GM12878 (cell line): ENCODE measurements around the gene ZNF33B. TPM values are rescaled to one million over a fixed set of nuclear protein-coding genes. Genes with fewer than 3 reads are reported as not detected.

ENCODE experiments used
- ATAC-seq: fragments of 200-7000 bp; cut with Tn5 transposase; 3 replicates; pipeline ENCODE4 v1.9.1; 2020; ENCODE audit warnings: mild to moderate bottlenecking, moderate library complexity
- BruUV-seq: library from RNA; stranded (reverse); fragments of 400-500 nt; replicated peaks from 2 replicates; lab custom pipeline; 2021; lab: Mats Ljungman, UMichigan
- CTCF ChIA-PET: fragments of 300-600 bp; sonication (Branson Sonifier 250); formaldehyde crosslinking; extraction: SDS; loops from one replicate; lab custom pipeline; 2021; ENCODE audit warnings: inconsistent platforms; lab: Yijun Ruan, JAX
- POLR2A ChIA-PET: fragments of 350-600 bp; formaldehyde crosslinking; extraction: SDS; loops from one replicate; lab custom pipeline; 2021; ENCODE audit warnings: inconsistent platforms; lab: Charles Lee
- RAD21 ChIA-PET: fragments of 300-600 bp; sonication (Branson Sonifier 250); formaldehyde crosslinking; loops from one replicate; lab custom pipeline; 2023; ENCODE audit warnings: antibody characterized with exemption; ENCODE audit not compliant: unreplicated experiment; lab: Charles Lee
- SMC1A ChIA-PET: fragments of 300-600 bp; sonication (Branson Sonifier 250); formaldehyde crosslinking; loops from one replicate; lab custom pipeline; 2023; ENCODE audit not compliant: unreplicated experiment, uncharacterized antibody; lab: Charles Lee
- DNase-seq: peaks from one replicate; pipeline ENCODE4 v3.0.0-alpha.2; 2011; ENCODE audit warnings: low read depth, low spot score
- FAIRE-seq: peaks from 3 replicates; lab custom pipeline; 2011; peaks lifted over from hg19 to GRCh38; lab: Jason Lieb, UNC
- H2AFZ ChIP-seq: 2 replicates; pipeline ENCODE4 v1.6.0; 2011; ENCODE audit warnings: low read depth, low read length, control low read depth; ENCODE audit not compliant: control insufficient read depth
- H3K27ac ChIP-seq: 2 replicates; pipeline ENCODE4 v1.5.1; 2011; ENCODE audit warnings: control low read depth; ENCODE audit not compliant: control insufficient read depth, insufficient read depth
- H3K27me3 ChIP-seq, 2 experiments: replicated peaks in 1 of 2; 2 replicates each; pipeline versions ENCODE4 v1.6.0 to v1.6.1; 2011; ENCODE audit warnings: low read length in 1 of 2; ENCODE audit not compliant: control insufficient read depth in 2 of 2, insufficient read depth in 2 of 2
- H3K36me3 ChIP-seq, 2 experiments: 2 replicates each; pipeline ENCODE4 v1.5.1; 2011; ENCODE audit warnings: low read length in 1 of 2; ENCODE audit not compliant: control insufficient read depth in 2 of 2, insufficient read depth in 2 of 2
- H3K4me1 ChIP-seq: 2 replicates; pipeline ENCODE4 v1.6.1; 2011; ENCODE audit warnings: mild to moderate bottlenecking, low read length, moderate library complexity, mixed read lengths; ENCODE audit not compliant: control insufficient read depth, insufficient read depth
- H3K4me2 ChIP-seq: 2 replicates; pipeline ENCODE4 v1.6.0; 2011; ENCODE audit warnings: control low read depth; ENCODE audit not compliant: control insufficient read depth, insufficient read depth
- H3K4me3 ChIP-seq: fragments of 200-600 bp; sonication (generic); 2 replicates; pipeline ENCODE4 v1.5.1; 2016
- H3K79me2 ChIP-seq: 2 replicates; pipeline ENCODE4 v1.6.0; 2011; ENCODE audit warnings: low read length; ENCODE audit not compliant: control insufficient read depth, insufficient read depth
- H3K9ac ChIP-seq: 2 replicates; pipeline ENCODE4 v1.8.0; 2011; ENCODE audit warnings: low read length, control low read depth, mixed read lengths; ENCODE audit not compliant: control insufficient read depth, insufficient read depth
- H3K9me3 ChIP-seq: replicated peaks from 3 replicates; pipeline ENCODE4 v1.5.1; 2011; ENCODE audit warnings: mild to moderate bottlenecking, low read length; ENCODE audit not compliant: control insufficient read depth, insufficient read depth
- H4K20me1 ChIP-seq: 2 replicates; pipeline ENCODE4 v1.6.0; 2011; ENCODE audit not compliant: control insufficient read depth, insufficient read depth
- BCLAF1 ChIP-seq: fragments of 450-650 bp; IDR thresholded peaks from 2 replicates; pipeline ENCODE4 v1.6.1; 2017; ENCODE audit warnings: antibody characterized with exemption, mild to moderate bottlenecking, moderate library complexity
- BRCA1 ChIP-seq: IDR thresholded peaks from 2 replicates; pipeline ENCODE4 v1.6.1; 2011; ENCODE audit warnings: low read depth, low read length, improper control_type of control experiment
- CBX3 ChIP-seq: fragments of 200-600 bp; sonication (generic); IDR thresholded peaks from 2 replicates; pipeline ENCODE4 v1.6.1; 2016; ENCODE audit warnings: low read depth, borderline replicate concordance
- CHD2 ChIP-seq: IDR thresholded peaks from 2 replicates; pipeline ENCODE4 v1.6.1; 2011; ENCODE audit warnings: low read depth, low read length, improper control_type of control experiment, borderline replicate concordance
- PKNOX1 ChIP-seq: fragments of 450-650 bp; IDR thresholded peaks from 2 replicates; pipeline ENCODE4 v1.6.1; 2016; ENCODE audit warnings: mild to moderate bottlenecking
- RAD21 ChIP-seq: IDR thresholded peaks from 2 replicates; pipeline ENCODE4 v1.6.1; 2011; ENCODE audit warnings: mild to moderate bottlenecking, low read depth, low read length, moderate library complexity; ENCODE audit not compliant: insufficient read depth
- RFX5 ChIP-seq: IDR thresholded peaks from 2 replicates; pipeline ENCODE4 v1.6.1; 2011; ENCODE audit warnings: low read depth, low read length, improper control_type of control experiment
- TCF12 ChIP-seq: IDR thresholded peaks from 2 replicates; pipeline ENCODE4 v1.6.1; 2011; ENCODE audit warnings: low read depth, mild to moderate bottlenecking, low read length
- WGBS: methylation state at CpG from one replicate; pipeline ENCODE4 v1.1.6; 2016; ENCODE audit warnings: low lambda C conversion rate; ENCODE audit not compliant: insufficient replicate concordance, insufficient coverage; ENCODE audit errors: missing lambda C conversion rate; 5-methylcytosine and 5-hydroxymethylcytosine counted together
- in situ Hi-C: fragments of 300-500 bp; cut with MboI; formaldehyde crosslinking; loops from 9 replicates; pipeline ENCODE4 v1.14.3; 2018; ENCODE audit warnings: mixed read lengths
- intact Hi-C: fragments of 100-400 bp; cut with micrococcal nuclease; formaldehyde crosslinking; loops from one replicate; pipeline ENCODE4 v1.14.2; 2022; ENCODE audit not compliant: unreplicated experiment
- polyA plus RNA-seq, 11 experiments: library from polyadenylated mRNA; depleted of rRNA in 4 of 11; unstranded in 6 of 11; stranded (reverse) in 5 of 11; fragments of >200 nt; fragmentation: Nextera tagmentation in 4 of 11; fragmentation: Illumina TruSeq in 1 of 11; extraction: Ambion mirVana in 4 of 11; extraction: Trizol in 1 of 11; gene quantifications; 1 replicate in 1 of 11; 2 replicates in 10 of 11; pipeline versions ENCODE4 v1.2.1 to v1.2.3, GENCODE V29; 2011 to 2016; ENCODE audit warnings: inconsistent platforms in 2 of 11, missing spikeins in 2 of 11, low read depth in 1 of 11
- total RNA-seq, 4 experiments: library from RNA; depleted of rRNA in 3 of 4; stranded (reverse); fragments of >200 nt in 3 of 4; fragmentation: Illumina TruSeq in 1 of 4; extraction: Trizol in 1 of 4; gene quantifications; 2 replicates each; pipeline versions ENCODE4 v1.2.1 to v1.2.3, GENCODE V29; 2013 to 2021
- TF ChIP-seq, protein P1 (sequence below): fragments of 450-650 bp; IDR thresholded peaks from 2 replicates; pipeline ENCODE4 v1.6.1; 2018; ENCODE audit warnings: borderline replicate concordance, mild to moderate bottlenecking; ENCODE audit not compliant: partially characterized antibody
- TF ChIP-seq, protein P2 (sequence below): fragments of 450-650 bp; IDR thresholded peaks from 2 replicates; pipeline ENCODE4 v1.6.1; 2017; ENCODE audit warnings: mild to moderate bottlenecking, moderate library complexity
- TF ChIP-seq, protein P3 (sequence below): fragments of 150-350 bp; IDR thresholded peaks from 2 replicates; pipeline ENCODE4 v1.6.1; 2014; ENCODE audit warnings: mild to moderate bottlenecking, low read depth, low read length

The ZNF33B gene
- total and polyA plus RNA-seq, 10 of the 15 experiments (the other 5 are each of a cell fraction or from before 2014, with no cell fraction given) = 5.3 to 19.7 (median 9.3) TPM

- Histone ChIP-seq H3K9me3 (no peaks in the 10 kb centered on the region), H3K79me2 (no peaks in the 10 kb centered on the region), H3K9ac (no peak overlapping the region), H4K20me1 (no peaks in the 10 kb centered on the region), H3K4me3 (no peak overlapping the region), H3K36me3 (no peaks in the 10 kb centered on the region), H3K4me2 (no peak overlapping the region), H3K27ac (no peak overlapping the region), H2AFZ (no peak overlapping the region), H3K27me3 (no peaks in the 10 kb centered on the region), H3K4me1 (no peaks in the 10 kb centered on the region; the same call in 1 of the 2 replicates)
- POLR2A ChIA-PET = no interaction called here
- ATAC-seq (no peak), DNase-seq (no peak), FAIRE-seq (no peak)
- SMC1A ChIA-PET = no interaction called here
- TF ChIP-seq PKNOX1 (no peak), RAD21 (no peak), BCLAF1 (no peak), TCF12 (no peak), RFX5 (no peak), BRCA1 (no peak), CHD2 (no peak), CBX3 (no peak)
- TF ChIP-seq, protein P1, sequence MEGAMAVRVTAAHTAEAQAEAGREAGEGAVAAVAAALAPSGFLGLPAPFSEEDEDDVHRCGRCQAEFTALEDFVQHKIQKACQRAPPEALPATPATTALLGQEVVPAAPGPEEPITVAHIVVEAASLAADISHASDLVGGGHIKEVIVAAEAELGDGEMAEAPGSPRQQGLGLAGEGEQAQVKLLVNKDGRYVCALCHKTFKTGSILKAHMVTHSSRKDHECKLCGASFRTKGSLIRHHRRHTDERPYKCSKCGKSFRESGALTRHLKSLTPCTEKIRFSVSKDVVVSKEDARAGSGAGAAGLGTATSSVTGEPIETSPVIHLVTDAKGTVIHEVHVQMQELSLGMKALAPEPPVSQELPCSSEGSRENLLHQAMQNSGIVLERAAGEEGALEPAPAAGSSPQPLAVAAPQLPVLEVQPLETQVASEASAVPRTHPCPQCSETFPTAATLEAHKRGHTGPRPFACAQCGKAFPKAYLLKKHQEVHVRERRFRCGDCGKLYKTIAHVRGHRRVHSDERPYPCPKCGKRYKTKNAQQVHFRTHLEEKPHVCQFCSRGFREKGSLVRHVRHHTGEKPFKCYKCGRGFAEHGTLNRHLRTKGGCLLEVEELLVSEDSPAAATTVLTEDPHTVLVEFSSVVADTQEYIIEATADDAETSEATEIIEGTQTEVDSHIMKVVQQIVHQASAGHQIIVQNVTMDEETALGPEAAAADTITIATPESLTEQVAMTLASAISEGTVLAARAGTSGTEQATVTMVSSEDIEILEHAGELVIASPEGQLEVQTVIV = no peak
- TF ChIP-seq, protein P2, sequence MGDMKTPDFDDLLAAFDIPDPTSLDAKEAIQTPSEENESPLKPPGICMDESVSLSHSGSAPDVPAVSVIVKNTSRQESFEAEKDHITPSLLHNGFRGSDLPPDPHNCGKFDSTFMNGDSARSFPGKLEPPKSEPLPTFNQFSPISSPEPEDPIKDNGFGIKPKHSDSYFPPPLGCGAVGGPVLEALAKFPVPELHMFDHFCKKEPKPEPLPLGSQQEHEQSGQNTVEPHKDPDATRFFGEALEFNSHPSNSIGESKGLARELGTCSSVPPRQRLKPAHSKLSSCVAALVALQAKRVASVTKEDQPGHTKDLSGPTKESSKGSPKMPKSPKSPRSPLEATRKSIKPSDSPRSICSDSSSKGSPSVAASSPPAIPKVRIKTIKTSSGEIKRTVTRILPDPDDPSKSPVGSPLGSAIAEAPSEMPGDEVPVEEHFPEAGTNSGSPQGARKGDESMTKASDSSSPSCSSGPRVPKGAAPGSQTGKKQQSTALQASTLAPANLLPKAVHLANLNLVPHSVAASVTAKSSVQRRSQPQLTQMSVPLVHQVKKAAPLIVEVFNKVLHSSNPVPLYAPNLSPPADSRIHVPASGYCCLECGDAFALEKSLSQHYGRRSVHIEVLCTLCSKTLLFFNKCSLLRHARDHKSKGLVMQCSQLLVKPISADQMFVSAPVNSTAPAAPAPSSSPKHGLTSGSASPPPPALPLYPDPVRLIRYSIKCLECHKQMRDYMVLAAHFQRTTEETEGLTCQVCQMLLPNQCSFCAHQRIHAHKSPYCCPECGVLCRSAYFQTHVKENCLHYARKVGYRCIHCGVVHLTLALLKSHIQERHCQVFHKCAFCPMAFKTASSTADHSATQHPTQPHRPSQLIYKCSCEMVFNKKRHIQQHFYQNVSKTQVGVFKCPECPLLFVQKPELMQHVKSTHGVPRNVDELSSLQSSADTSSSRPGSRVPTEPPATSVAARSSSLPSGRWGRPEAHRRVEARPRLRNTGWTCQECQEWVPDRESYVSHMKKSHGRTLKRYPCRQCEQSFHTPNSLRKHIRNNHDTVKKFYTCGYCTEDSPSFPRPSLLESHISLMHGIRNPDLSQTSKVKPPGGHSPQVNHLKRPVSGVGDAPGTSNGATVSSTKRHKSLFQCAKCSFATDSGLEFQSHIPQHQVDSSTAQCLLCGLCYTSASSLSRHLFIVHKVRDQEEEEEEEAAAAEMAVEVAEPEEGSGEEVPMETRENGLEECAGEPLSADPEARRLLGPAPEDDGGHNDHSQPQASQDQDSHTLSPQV = no peak
- TF ChIP-seq, protein P3, sequence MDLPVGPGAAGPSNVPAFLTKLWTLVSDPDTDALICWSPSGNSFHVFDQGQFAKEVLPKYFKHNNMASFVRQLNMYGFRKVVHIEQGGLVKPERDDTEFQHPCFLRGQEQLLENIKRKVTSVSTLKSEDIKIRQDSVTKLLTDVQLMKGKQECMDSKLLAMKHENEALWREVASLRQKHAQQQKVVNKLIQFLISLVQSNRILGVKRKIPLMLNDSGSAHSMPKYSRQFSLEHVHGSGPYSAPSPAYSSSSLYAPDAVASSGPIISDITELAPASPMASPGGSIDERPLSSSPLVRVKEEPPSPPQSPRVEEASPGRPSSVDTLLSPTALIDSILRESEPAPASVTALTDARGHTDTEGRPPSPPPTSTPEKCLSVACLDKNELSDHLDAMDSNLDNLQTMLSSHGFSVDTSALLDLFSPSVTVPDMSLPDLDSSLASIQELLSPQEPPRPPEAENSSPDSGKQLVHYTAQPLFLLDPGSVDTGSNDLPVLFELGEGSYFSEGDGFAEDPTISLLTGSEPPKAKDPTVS = no peak
- BruUV-seq = no TSS peak
- CTCF ChIA-PET = no interaction called here
- RAD21 ChIA-PET = no interaction called here
- WGBS = 48% methylated on average over 4 of the region's 4 CpGs
- in situ Hi-C loops = loop anchor here (25.0 kb wide), 2 partner anchors 491 to 766 kb away; partner anchors contain the start of genes CSGALNACT2 and HNRNPF
- intact Hi-C loops = no loop called here
Measured at GRCh38 chr10:42646214-42646613, 7.8 kb upstream of the ZNF33B start.
